HG03039 (cell line): ENCODE data around the gene GRK3.
"Not testable (repeated sequence)": the region's sequence is repeated elsewhere in the genome, so short reads cannot be mapped to it uniquely, and the experiment has no call there.

Experiments
- ATAC-seq: cut with Tn5 transposase; IDR thresholded peaks from one replicate; pipeline ENCODE4 v1.9.1; 2021; ENCODE audit warnings: mild to moderate bottlenecking, moderate library complexity; ENCODE audit not compliant: unreplicated experiment

Gene GRK3

GRCh38 chr22:25623851-25624250 lies 59.4 kb downstream of the GRK3 start:
- no peak for ATAC-seq

- no peak for ATAC-seq
Observed at GRCh38 chr22:25624476-25624875, 60.0 kb downstream of the GRK3 start.

GRCh38 chr22:25625747-25626623 lies 61.5 kb downstream of the GRK3 start:
- not testable (repeated sequence) for ATAC-seq

- ATAC-seq, result no peak
Observed at GRCh38 chr22:25626624-25626990, 62.1 kb downstream of the GRK3 start.

GRCh38 chr22:25627271-25627852 lies 62.9 kb downstream of the GRK3 start:
- ATAC-seq, result no peak

- ATAC-seq, result no peak
Observed at GRCh38 chr22:25628494-25628893, 64.0 kb downstream of the GRK3 start.

GRCh38 chr22:25629613-25630012 lies 65.1 kb downstream of the GRK3 start:
- no peak for ATAC-seq

- ATAC-seq, result no peak
Observed at GRCh38 chr22:25630447-25630846, 66.0 kb downstream of the GRK3 start.

GRCh38 chr22:25636323-25636722 lies 71.8 kb downstream of the GRK3 start:
- no peak for ATAC-seq

GRCh38 chr22:25637032-25637431 lies 72.6 kb downstream of the GRK3 start:
- ATAC-seq, result no peak

GRCh38 chr22:25637672-25638071 lies 73.2 kb downstream of the GRK3 start:
- no peak for ATAC-seq

GRCh38 chr22:25638638-25639037 lies 74.2 kb downstream of the GRK3 start:
- no peak for ATAC-seq

GRCh38 chr22:25641650-25642049 lies 77.2 kb downstream of the GRK3 start:
- no peak for ATAC-seq

GRCh38 chr22:25643232-25644000 lies 78.9 kb downstream of the GRK3 start:
- ATAC-seq, result no peak

GRCh38 chr22:25644122-25644521 lies 79.6 kb downstream of the GRK3 start:
- ATAC-seq, result no peak

GRCh38 chr22:25645266-25645665 lies 80.8 kb downstream of the GRK3 start:
- no peak for ATAC-seq

GRCh38 chr22:25645964-25646363 lies 81.5 kb downstream of the GRK3 start:
- ATAC-seq, result no peak

- no peak for ATAC-seq
Observed at GRCh38 chr22:25650833-25651232, 86.4 kb downstream of the GRK3 start.

GRCh38 chr22:25651332-25652085 lies 87.0 kb downstream of the GRK3 start:
- ATAC-seq, result no peak

- ATAC-seq, result no peak
Observed at GRCh38 chr22:25654676-25655075, 90.2 kb downstream of the GRK3 start.

GRCh38 chr22:25655371-25655935 lies 91.0 kb downstream of the GRK3 start:
- ATAC-seq, result no peak
